IMR-90 (cell line): ENCODE results near the gene CDK14. TPM values are rescaled to one million over a fixed set of nuclear protein-coding genes. Genes with fewer than 3 reads are reported as not detected.

Source experiments
- ATAC-seq: fragments of 200-7000 bp; cut with Tn5 transposase; 2 replicates; pipeline ENCODE4 v1.9.1; 2020; ENCODE audit warnings: low read depth, mild to moderate bottlenecking, moderate library complexity
- BruUV-seq: library from RNA; stranded (reverse); fragments of 400-500 nt; replicated peaks from 2 replicates; lab custom pipeline; 2021; lab: Mats Ljungman, UMichigan
- CTCF ChIA-PET: fragments of 300-600 bp; formaldehyde crosslinking; extraction: SDS; loops from one replicate; lab custom pipeline; 2021; ENCODE audit warnings: antibody characterized with exemption; lab: Yijun Ruan, JAX
- POLR2A ChIA-PET: fragments of 300-600 bp; sonication (Branson Sonifier 250); formaldehyde crosslinking; loops from one replicate; lab custom pipeline; 2022; ENCODE audit warnings: antibody characterized with exemption; ENCODE audit not compliant: unreplicated experiment; lab: Charles Lee
- DNase-seq: peaks from one replicate; pipeline ENCODE4 v3.0.0; 2013
- H2AFZ ChIP-seq: replicated peaks from 2 replicates; pipeline ENCODE3; 2013; ENCODE audit warnings: low read length, mild to moderate bottlenecking; ENCODE audit not compliant: poor library complexity
- H2AK5ac ChIP-seq: 2 replicates; pipeline ENCODE4 v1.6.1; 2013; ENCODE audit warnings: low read depth, low read length, inconsistent platforms
- H2AK9ac ChIP-seq: replicated peaks from 2 replicates; pipeline ENCODE3; 2013; ENCODE audit warnings: mild to moderate bottlenecking, low read depth, low read length, moderate library complexity; ENCODE audit not compliant: poor library complexity
- H2BK120ac ChIP-seq: 2 replicates; pipeline ENCODE4 v1.6.1; 2013; ENCODE audit warnings: low read depth, low read length, inconsistent platforms
- H2BK15ac ChIP-seq: 3 replicates; pipeline ENCODE4 v1.6.1; 2013; ENCODE audit warnings: low read depth, low read length, inconsistent platforms
- H2BK20ac ChIP-seq: 2 replicates; pipeline ENCODE4 v1.6.1; 2013; ENCODE audit warnings: low read depth, mild to moderate bottlenecking, inconsistent platforms, low read length, moderate library complexity
- H2BK5ac ChIP-seq: 2 replicates; pipeline ENCODE4 v1.6.1; 2013; ENCODE audit warnings: mild to moderate bottlenecking, low read depth, low read length, inconsistent platforms; ENCODE audit not compliant: poor library complexity, severe bottlenecking
- H3K14ac ChIP-seq: replicated peaks from 2 replicates; pipeline ENCODE4 v1.6.1; 2013; ENCODE audit warnings: low read depth, low read length, inconsistent platforms
- H3K18ac ChIP-seq: 2 replicates; pipeline ENCODE4 v1.6.1; 2013; ENCODE audit warnings: low read depth, low read length, control low read depth
- H3K23ac ChIP-seq: 2 replicates; pipeline ENCODE4 v1.6.1; 2013; ENCODE audit warnings: low read depth, low read length, inconsistent platforms
- H3K27ac ChIP-seq: 2 replicates; pipeline ENCODE4 v1.5.1; 2013; ENCODE audit warnings: mild to moderate bottlenecking, control low read depth, low read length; ENCODE audit not compliant: insufficient read depth
- H3K27me3 ChIP-seq: 2 replicates; pipeline ENCODE4 v1.6.1; 2013; ENCODE audit warnings: low read length; ENCODE audit not compliant: control insufficient read depth, insufficient read depth
- H3K36me3 ChIP-seq: 2 replicates; pipeline ENCODE4 v1.6.1; 2013; ENCODE audit warnings: low read length, mixed read lengths; ENCODE audit not compliant: control insufficient read depth, insufficient read depth
- H3K4ac ChIP-seq: 2 replicates; pipeline ENCODE4 v1.6.1; 2013; ENCODE audit warnings: low read depth, low read length, inconsistent platforms
- H3K4me1 ChIP-seq: 2 replicates; pipeline ENCODE4 v1.6.1; 2013; ENCODE audit warnings: low read length, mixed read lengths; ENCODE audit not compliant: control insufficient read depth, insufficient read depth
- H3K4me2 ChIP-seq: 2 replicates; pipeline ENCODE4 v1.6.1; 2013; ENCODE audit warnings: low read depth, mild to moderate bottlenecking, control low read depth, low read length, moderate library complexity
- H3K4me3 ChIP-seq: 2 replicates; pipeline ENCODE4 v1.5.1; 2013; ENCODE audit warnings: low read depth, mild to moderate bottlenecking, control low read depth, low read length, moderate library complexity; ENCODE audit not compliant: insufficient read depth
- H3K56ac ChIP-seq: 2 replicates; pipeline ENCODE4 v1.6.1; 2013; ENCODE audit warnings: low read length, inconsistent platforms; ENCODE audit not compliant: insufficient read depth; ENCODE audit errors: extremely low read depth
- H3K79me1 ChIP-seq, 2 experiments: 2 replicates each; pipeline ENCODE4 v1.6.1; 2013; ENCODE audit warnings: low read length in 2 of 2, inconsistent platforms in 1 of 2, low read depth in 1 of 2
- H3K9ac ChIP-seq: 2 replicates; pipeline ENCODE4 v1.6.1; 2013; ENCODE audit warnings: low read depth, low read length, control low read depth
- H3K9me1 ChIP-seq: 2 replicates; pipeline ENCODE4 v1.6.1; 2013; ENCODE audit warnings: low read length, inconsistent platforms; ENCODE audit not compliant: insufficient read depth
- H3K9me3 ChIP-seq: 2 replicates; pipeline ENCODE4 v1.6.1; 2013; ENCODE audit warnings: low read length; ENCODE audit not compliant: control insufficient read depth, insufficient read depth
- H4K20me1 ChIP-seq: 2 replicates; pipeline ENCODE4 v1.6.1; 2013; ENCODE audit warnings: low read length, inconsistent platforms; ENCODE audit not compliant: insufficient read depth
- H4K5ac ChIP-seq: 2 replicates; pipeline ENCODE4 v1.6.1; 2013; ENCODE audit warnings: mild to moderate bottlenecking, low read depth, low read length, control low read depth
- H4K8ac ChIP-seq, 2 experiments: 2 replicates each; pipeline ENCODE4 v1.6.1; 2013; ENCODE audit warnings: low read depth in 2 of 2, low read length in 2 of 2, control low read depth in 1 of 2, inconsistent platforms in 1 of 2
- H4K91ac ChIP-seq: 2 replicates; pipeline ENCODE4 v1.6.1; 2013; ENCODE audit warnings: low read depth, low read length, inconsistent platforms; ENCODE audit not compliant: insufficient read depth
- BHLHE40 ChIP-seq: fragments of 150-350 bp; IDR thresholded peaks from 2 replicates; pipeline ENCODE4 v1.6.1; 2016; ENCODE audit warnings: mild to moderate bottlenecking, low read depth, low read length
- CEBPB ChIP-seq: IDR thresholded peaks from 2 replicates; pipeline ENCODE4 v1.6.1; 2012; ENCODE audit warnings: low read depth, low read length, improper control_type of control experiment
- CHD1 ChIP-seq: IDR thresholded peaks from 2 replicates; pipeline ENCODE4 v1.6.1; 2012; ENCODE audit warnings: low read depth, low read length, improper control_type of control experiment
- FOS ChIP-seq: fragments of 150-350 bp; IDR thresholded peaks from 2 replicates; pipeline ENCODE4 v1.6.1; 2016; ENCODE audit warnings: low read depth, low read length
- MAFK ChIP-seq: IDR thresholded peaks from 2 replicates; pipeline ENCODE4 v1.6.1; 2012; ENCODE audit warnings: low read depth, low read length, improper control_type of control experiment
- MAZ ChIP-seq: IDR thresholded peaks from 2 replicates; pipeline ENCODE4 v1.6.1; 2012; ENCODE audit warnings: low read depth, mild to moderate bottlenecking, low read length, improper control_type of control experiment, moderate library complexity, borderline replicate concordance
- MXI1 ChIP-seq: IDR thresholded peaks from 2 replicates; pipeline ENCODE4 v1.6.1; 2012; ENCODE audit warnings: low read depth, mild to moderate bottlenecking, low read length, moderate library complexity, borderline replicate concordance
- NFE2L2 ChIP-seq: fragments of 150-350 bp; IDR thresholded peaks from 2 replicates; pipeline ENCODE4 v1.6.1; 2016; ENCODE audit warnings: low read depth, mild to moderate bottlenecking, low read length
- POLR2A ChIP-seq: IDR thresholded peaks from 2 replicates; pipeline ENCODE4 v1.6.1; 2012; ENCODE audit warnings: mild to moderate bottlenecking, low read depth, low read length
- RAD21 ChIP-seq: IDR thresholded peaks from 2 replicates; pipeline ENCODE4 v1.6.1; 2012; ENCODE audit warnings: low read length, improper control_type of control experiment
- RCOR1 ChIP-seq: IDR thresholded peaks from 2 replicates; pipeline ENCODE4 v1.6.1; 2012; ENCODE audit warnings: mild to moderate bottlenecking, low read length, improper control_type of control experiment; ENCODE audit not compliant: insufficient replicate concordance
- RFX5 ChIP-seq: IDR thresholded peaks from 2 replicates; pipeline ENCODE4 v1.8.0; 2012; ENCODE audit warnings: low read depth, mild to moderate bottlenecking, low read length, moderate library complexity
- SMC3 ChIP-seq: fragments of 150-350 bp; IDR thresholded peaks from 2 replicates; pipeline ENCODE4 v1.6.1; 2016; ENCODE audit warnings: low read depth, mild to moderate bottlenecking, antibody characterized with exemption, low read length, moderate library complexity
- WGBS, 2 experiments: methylation state at CpG; one replicate each; pipeline versions ENCODE4 v1.1.5 to v1.1.7; 2013; ENCODE audit warnings: missing lambda C conversion rate in 2 of 2; ENCODE audit not compliant: insufficient read length in 1 of 2; ENCODE audit errors: extremely low coverage in 2 of 2; 5-methylcytosine and 5-hydroxymethylcytosine counted together
- dilution Hi-C: fragments of 300-500 bp; cut with HindIII; formaldehyde crosslinking; loops from one replicate; pipeline ENCODE4 v1.14.3; 2018; ENCODE audit warnings: low sequenced_read_pairs; ENCODE audit not compliant: unreplicated experiment
- in situ Hi-C: fragments of 300-500 bp; cut with MboI; formaldehyde crosslinking; loops from 3 replicates; pipeline ENCODE4 v1.14.3; 2019; ENCODE audit warnings: low sequenced_read_pairs, inconsistent platforms, mixed read lengths
- intact Hi-C: fragments of 100-400 bp; cut with micrococcal nuclease; formaldehyde crosslinking; loops from 2 replicates; pipeline ENCODE4 v1.10.0; 2022
- polyA plus RNA-seq, 3 experiments: library from polyadenylated mRNA; depleted of rRNA; stranded (reverse); fragments of >200 nt; gene quantifications; 2 replicates each; pipeline ENCODE4 v1.2.3, GENCODE V29; 2012; ENCODE audit warnings: low replicate concordance in 1 of 3
- total RNA-seq: library from RNA; depleted of rRNA; stranded (reverse); fragments of >200 nt; gene quantifications from 2 replicates; pipeline ENCODE4 v1.2.3, GENCODE V29; 2012
- TF ChIP-seq, protein P1 (sequence below): conservative IDR thresholded peaks from 2 replicates; pipeline ENCODE4 v1.5.1; 2012; ENCODE audit warnings: mild to moderate bottlenecking, low read depth, low read length, improper control_type of control experiment
- TF ChIP-seq, protein P2 (sequence below): fragments of 150-350 bp; IDR thresholded peaks from 2 replicates; pipeline ENCODE4 v1.6.1; 2016; ENCODE audit warnings: low read depth, mild to moderate bottlenecking, low read length, moderate library complexity, borderline replicate concordance
- TF ChIP-seq, protein P3 (sequence below): fragments of 150-350 bp; IDR thresholded peaks from 2 replicates; pipeline ENCODE4 v1.6.1; 2017; ENCODE audit warnings: mild to moderate bottlenecking, antibody characterized with exemption, low read length, low read depth

CDK14 gene
- total and polyA plus RNA-seq, 2 of the 4 experiments (the other 2 are of a cell fraction), result 10.1 to 29.6 TPM

DNA sequence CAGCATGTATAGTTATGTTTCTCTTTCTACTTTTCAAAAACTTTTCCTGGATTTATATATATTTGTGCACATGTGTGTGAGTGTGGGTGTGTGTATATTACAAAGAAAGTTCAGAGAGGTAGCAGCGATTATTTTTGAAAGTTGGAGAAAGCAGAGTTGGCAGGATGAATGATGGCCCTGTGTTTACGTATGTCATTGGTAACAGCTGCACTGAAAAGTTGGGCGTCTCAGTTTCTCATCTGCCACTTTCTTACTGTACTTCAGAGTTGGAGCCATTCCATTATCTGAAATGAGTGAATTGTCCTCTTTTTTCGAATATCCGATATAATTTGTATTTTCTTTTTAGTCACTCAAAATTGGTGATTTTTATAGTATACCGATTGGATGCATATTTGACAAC, 172.2 kb downstream of the CDK14 start:
- H3K4me1 ChIP-seq, result peaks cover 3% of the 10 kb centered on the region; the same call in 1 of the 2 replicates
- peaks cover 5% of the 10 kb centered on the region; the same call in 1 of the 2 replicates for H3K36me3 ChIP-seq
- ChIA-PET CTCF (no interaction called here), POLR2A (no interaction called here)
- BruUV-seq, result no TSS peak
- no peak overlapping the region for H3K9ac ChIP-seq
- no CpG with 5 or more reads among the region's 6 CpGs for WGBS, 2 experiments
- in situ Hi-C loops (no loop called here), dilution Hi-C loops (no loop called here), intact Hi-C loops (loop anchor here (5.0 to 10.0 kb wide), 2 partner anchors 171 to 314 kb away; partner anchors contain the start of gene CDK14)
- TF ChIP-seq CEBPB (no peak), FOS (no peak), RCOR1 (no peak), RFX5 (no peak), SMC3 (no peak), RAD21 (no peak), MXI1 (no peak), CHD1 (no peak), MAZ (no peak), BHLHE40 (no peak), NFE2L2 (no peak), MAFK (no peak), POLR2A (no peak)
- TF ChIP-seq, protein P1, sequence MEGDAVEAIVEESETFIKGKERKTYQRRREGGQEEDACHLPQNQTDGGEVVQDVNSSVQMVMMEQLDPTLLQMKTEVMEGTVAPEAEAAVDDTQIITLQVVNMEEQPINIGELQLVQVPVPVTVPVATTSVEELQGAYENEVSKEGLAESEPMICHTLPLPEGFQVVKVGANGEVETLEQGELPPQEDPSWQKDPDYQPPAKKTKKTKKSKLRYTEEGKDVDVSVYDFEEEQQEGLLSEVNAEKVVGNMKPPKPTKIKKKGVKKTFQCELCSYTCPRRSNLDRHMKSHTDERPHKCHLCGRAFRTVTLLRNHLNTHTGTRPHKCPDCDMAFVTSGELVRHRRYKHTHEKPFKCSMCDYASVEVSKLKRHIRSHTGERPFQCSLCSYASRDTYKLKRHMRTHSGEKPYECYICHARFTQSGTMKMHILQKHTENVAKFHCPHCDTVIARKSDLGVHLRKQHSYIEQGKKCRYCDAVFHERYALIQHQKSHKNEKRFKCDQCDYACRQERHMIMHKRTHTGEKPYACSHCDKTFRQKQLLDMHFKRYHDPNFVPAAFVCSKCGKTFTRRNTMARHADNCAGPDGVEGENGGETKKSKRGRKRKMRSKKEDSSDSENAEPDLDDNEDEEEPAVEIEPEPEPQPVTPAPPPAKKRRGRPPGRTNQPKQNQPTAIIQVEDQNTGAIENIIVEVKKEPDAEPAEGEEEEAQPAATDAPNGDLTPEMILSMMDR, result no peak
- TF ChIP-seq, protein P2, sequence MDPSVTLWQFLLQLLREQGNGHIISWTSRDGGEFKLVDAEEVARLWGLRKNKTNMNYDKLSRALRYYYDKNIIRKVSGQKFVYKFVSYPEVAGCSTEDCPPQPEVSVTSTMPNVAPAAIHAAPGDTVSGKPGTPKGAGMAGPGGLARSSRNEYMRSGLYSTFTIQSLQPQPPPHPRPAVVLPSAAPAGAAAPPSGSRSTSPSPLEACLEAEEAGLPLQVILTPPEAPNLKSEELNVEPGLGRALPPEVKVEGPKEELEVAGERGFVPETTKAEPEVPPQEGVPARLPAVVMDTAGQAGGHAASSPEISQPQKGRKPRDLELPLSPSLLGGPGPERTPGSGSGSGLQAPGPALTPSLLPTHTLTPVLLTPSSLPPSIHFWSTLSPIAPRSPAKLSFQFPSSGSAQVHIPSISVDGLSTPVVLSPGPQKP, result no peak
- TF ChIP-seq, protein P3, sequence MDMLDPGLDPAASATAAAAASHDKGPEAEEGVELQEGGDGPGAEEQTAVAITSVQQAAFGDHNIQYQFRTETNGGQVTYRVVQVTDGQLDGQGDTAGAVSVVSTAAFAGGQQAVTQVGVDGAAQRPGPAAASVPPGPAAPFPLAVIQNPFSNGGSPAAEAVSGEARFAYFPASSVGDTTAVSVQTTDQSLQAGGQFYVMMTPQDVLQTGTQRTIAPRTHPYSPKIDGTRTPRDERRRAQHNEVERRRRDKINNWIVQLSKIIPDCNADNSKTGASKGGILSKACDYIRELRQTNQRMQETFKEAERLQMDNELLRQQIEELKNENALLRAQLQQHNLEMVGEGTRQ, result no peak
- H3K23ac ChIP-seq, result no peak overlapping the region
- no peak overlapping the region for H2AK9ac ChIP-seq
- H2AFZ ChIP-seq, result no peak overlapping the region
- H3K18ac ChIP-seq, result no peak overlapping the region
- H2BK5ac ChIP-seq, result no peak overlapping the region
- H3K4me2 ChIP-seq, result no peak overlapping the region
- H3K27ac ChIP-seq, result no peak overlapping the region
- no peaks in the 10 kb centered on the region for H4K20me1 ChIP-seq
- H2AK5ac ChIP-seq, result no peak overlapping the region
- no peak overlapping the region for H4K91ac ChIP-seq
- H3K14ac ChIP-seq, result no peak overlapping the region
- H3K9me1 ChIP-seq, result 0 out of 2 replicates have a peak, but pooled peaks cover 4% of the 10 kb centered on the region
- H4K5ac ChIP-seq, result no peak overlapping the region
- H4K8ac ChIP-seq, result no peak overlapping the region
- H2BK15ac ChIP-seq, result no peak overlapping the region
- DNase-seq (no peak), ATAC-seq (no peak)
- H3K4me3 ChIP-seq, result no peak overlapping the region
- no peak overlapping the region for H3K4ac ChIP-seq
- no peak overlapping the region for H2BK120ac ChIP-seq
- H3K79me1 ChIP-seq, result peaks cover 4 to 11% of the 10 kb centered on the region in 2 experiments; a peak in 1 of 4 replicates
- H3K56ac ChIP-seq, result no peak overlapping the region
- no peaks in the 10 kb centered on the region for H3K27me3 ChIP-seq
- peaks cover 5% of the 10 kb centered on the region for H3K9me3 ChIP-seq
- no peak overlapping the region for H2BK20ac ChIP-seq
